Activated naive CD8-positive, alpha-beta T cell (primary cell): ENCODE measurements around the gene AHCTF1.
A peak's percentile ranks its signal among the peaks of the same experiment; 100 is the strongest.

Experiments
- H3K27ac Mint-ChIP-seq: one replicate; pipeline ENCODE4 v1.8.0; 2021; ENCODE audit warnings: mixed read lengths
- H3K27me3 Mint-ChIP-seq: one replicate; pipeline ENCODE4 v1.8.0; 2021; ENCODE audit warnings: mixed read lengths
- H3K36me3 Mint-ChIP-seq: one replicate; pipeline ENCODE4 v1.8.0; 2021; ENCODE audit warnings: mixed read lengths
- H3K4me1 Mint-ChIP-seq: one replicate; pipeline ENCODE4 v1.8.0; 2021; ENCODE audit warnings: low read depth, mixed read lengths
- H3K4me3 Mint-ChIP-seq: one replicate; pipeline ENCODE4 v1.8.0; 2021; ENCODE audit warnings: mild to moderate bottlenecking, mixed read lengths
- H3K9me3 Mint-ChIP-seq: one replicate; pipeline ENCODE4 v1.8.0; 2021; ENCODE audit warnings: low read depth, mixed read lengths

Gene AHCTF1

DNA sequence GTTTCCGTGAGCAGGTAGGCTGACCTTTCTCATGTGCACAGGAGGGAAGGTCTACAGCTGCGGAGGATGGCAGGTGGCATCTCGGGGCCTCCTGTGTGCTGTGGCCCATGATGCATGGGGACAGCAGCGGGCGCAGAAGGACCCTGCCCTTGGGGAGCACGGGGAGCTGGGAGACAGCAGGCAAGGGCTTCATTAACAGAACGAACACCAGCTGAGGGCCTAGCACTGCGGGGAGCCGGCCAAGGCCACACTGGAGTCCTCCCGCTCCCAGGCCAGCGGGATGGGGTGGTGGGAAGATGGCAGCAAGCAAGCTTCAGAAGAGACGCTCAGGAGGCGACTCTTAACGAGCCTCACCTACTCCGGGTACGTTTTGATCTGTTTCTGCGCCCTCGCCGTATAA is 140.9 kb downstream of the AHCTF1 start:
- Mint-ChIP-seq H3K4me1 (peaks cover 5% of the 10 kb centered on the region), H3K9me3 (no peaks in the 10 kb centered on the region), H3K27ac (no peak overlapping the region), H3K27me3 (peaks cover 10% of the 10 kb centered on the region), H3K36me3 (no peaks in the 10 kb centered on the region), H3K4me3 (no peak overlapping the region)

DNA sequence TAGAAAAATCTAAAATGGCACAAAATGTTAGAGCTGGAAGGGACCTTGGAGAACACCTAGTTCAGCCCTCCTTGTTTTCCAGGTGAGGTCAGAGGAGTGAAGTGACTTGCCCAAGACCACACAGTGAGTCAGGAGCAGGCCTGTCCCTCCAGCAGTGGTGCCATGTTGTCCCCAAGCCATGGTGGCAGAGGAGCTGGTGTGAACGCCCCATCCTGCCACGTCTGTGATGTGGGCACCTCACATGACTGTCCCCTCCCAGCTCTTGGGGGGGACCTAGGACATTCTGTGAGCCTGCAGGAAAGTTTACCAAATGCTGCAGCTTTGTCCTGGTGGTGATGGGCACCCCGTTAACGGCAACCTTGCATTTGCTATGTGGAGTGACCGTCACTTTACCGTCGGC is 141.4 kb downstream of the AHCTF1 start:
- Mint-ChIP-seq H3K4me1 (peaks cover 5% of the 10 kb centered on the region), H3K9me3 (no peaks in the 10 kb centered on the region), H3K4me3 (peak overlapping the region; percentile 13), H3K36me3 (no peaks in the 10 kb centered on the region), H3K27me3 (peaks cover 10% of the 10 kb centered on the region), H3K27ac (no peak overlapping the region)

DNA sequence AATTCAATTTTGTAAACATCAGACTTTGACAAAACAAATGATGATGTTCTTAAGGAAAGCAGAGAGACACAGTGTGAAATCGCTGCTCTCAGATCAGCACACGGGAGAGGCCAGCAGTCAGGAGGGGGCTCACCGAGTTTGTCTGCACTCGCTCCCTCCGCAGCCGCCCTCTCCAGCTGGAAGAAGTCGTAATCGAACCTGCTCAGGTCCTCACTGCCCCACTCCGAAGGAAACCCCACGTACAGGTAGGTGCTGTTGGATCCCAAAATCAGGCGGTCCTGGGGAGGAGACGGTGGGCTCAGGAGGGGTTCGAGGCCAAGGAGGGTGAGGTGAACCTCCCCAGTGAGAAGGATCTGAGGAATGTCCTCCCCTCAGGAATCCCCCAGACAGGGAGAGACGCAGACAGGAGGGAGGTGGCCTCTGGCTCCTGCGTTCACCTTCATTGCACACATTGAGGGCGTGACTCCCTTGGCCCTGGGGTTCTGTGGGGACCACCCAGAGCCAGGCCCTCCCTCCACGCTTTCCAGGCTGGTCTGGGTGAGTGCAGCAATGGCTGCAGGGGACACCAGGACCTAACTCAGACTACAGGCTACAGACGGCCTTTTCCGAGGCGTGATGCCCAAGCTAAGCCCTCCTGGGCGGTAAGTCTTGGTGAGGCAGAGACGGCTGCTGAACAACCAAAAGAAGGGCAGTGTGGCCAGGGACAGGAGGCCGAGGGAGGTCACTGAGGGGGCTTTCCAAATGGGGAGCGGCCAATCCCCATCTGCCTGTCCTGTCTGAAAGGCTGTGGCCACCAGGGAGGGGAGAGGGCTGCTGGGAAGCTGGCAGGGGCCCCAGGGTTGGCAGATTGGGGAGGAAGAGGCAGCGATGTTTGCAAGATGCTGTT is 142.1 kb downstream of the AHCTF1 start:
- Mint-ChIP-seq H3K36me3 (no peaks in the 10 kb centered on the region), H3K27me3 (peaks cover 10% of the 10 kb centered on the region), H3K4me1 (peaks cover 10% of the 10 kb centered on the region), H3K9me3 (no peaks in the 10 kb centered on the region), H3K27ac (no peak overlapping the region), H3K4me3 (peak overlapping the region; percentile 72)
